HFFc6 (cell line): ENCODE data around the gene ELN. TPM values are rescaled to one million over a fixed set of nuclear protein-coding genes. Genes with fewer than 3 reads are reported as not detected.

Experiments used
- DNase-seq: peaks from one replicate; pipeline ENCODE4 v3.0.0-alpha.2; 2018
- H3K27ac Mint-ChIP-seq: 2 replicates; pipeline ENCODE4 v1.8.0; 2020; ENCODE audit warnings: mild to moderate bottlenecking, mixed read lengths
- H3K27me3 Mint-ChIP-seq: 2 replicates; pipeline ENCODE4 v1.8.0; 2021; ENCODE audit warnings: mild to moderate bottlenecking, moderate library complexity, mixed read lengths; ENCODE audit not compliant: insufficient read depth
- H3K36me3 Mint-ChIP-seq: 2 replicates; pipeline ENCODE4 v1.8.0; 2021; ENCODE audit warnings: low read depth, mixed read lengths
- H3K4me1 Mint-ChIP-seq: 2 replicates; pipeline ENCODE4 v1.8.0; 2020; ENCODE audit warnings: low read depth, mixed read lengths
- H3K4me3 Mint-ChIP-seq: 2 replicates; pipeline ENCODE4 v1.8.0; 2020; ENCODE audit warnings: mild to moderate bottlenecking, moderate library complexity, mixed read lengths
- H3K9me3 Mint-ChIP-seq: 2 replicates; pipeline ENCODE4 v1.8.0; 2020; ENCODE audit warnings: mild to moderate bottlenecking, mixed read lengths
- total RNA-seq, 6 experiments: library from RNA; stranded (reverse); fragmentation: NEBNext Ultra II Directional; extraction: Animal tissue kit (Norgen Biotek cat#: 25700); gene quantifications; 2 replicates in 1 of 6; 3 replicates in 5 of 6; pipeline ENCODE4 v1.2.3, GENCODE V29; 2021
- TF ChIP-seq, protein P1 (sequence below): fragments of 200-600 bp; sonication (generic); IDR thresholded peaks from 2 replicates; pipeline ENCODE4 v1.5.0; 2021; ENCODE audit warnings: antibody characterized with exemption, mild to moderate bottlenecking

Gene ELN
- total RNA-seq, 6 experiments from 2014 or later, result 4.7 to 25.8 (median 19.1) TPM

DNA sequence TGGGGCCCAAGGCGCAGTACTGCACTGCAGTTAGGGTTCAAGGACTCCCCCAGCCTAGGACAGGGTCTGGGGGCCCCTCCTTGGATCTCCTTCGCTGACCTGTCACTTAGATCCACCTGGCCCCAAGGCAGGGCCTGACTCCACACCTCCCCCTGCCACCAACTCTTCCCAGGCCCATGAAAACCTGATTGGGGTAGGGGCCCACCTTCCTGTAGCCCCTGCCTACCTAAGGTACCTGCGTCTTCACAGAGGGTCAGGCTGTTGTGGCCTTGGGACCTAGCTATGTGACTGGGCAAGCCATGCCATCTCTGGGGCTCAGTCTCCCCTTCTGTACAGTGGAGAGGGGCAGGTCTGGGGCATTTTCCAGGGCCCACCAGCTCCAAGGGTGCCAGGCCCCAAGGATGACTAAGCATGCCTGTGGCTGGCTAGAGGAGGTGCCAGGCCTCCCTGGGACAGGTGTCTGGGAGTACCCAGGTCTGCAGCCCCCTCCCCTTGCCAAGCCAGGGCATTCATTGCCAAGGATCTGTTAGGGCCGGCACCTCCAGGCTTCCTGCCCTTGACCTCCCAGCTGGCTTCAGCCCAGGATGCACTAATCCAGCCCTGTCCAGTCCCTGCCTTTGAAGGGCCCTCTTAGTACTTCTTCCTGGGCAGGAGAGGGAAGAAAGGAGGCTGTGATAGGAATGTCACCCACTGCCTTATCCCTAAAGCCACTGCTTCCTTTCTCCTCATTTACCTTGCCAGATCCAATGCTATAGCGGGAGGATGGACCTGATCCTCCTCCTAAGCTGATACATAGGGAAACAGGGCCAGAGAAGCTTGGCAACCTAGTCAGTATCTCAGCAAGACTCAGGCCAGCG lies 57.0 kb downstream of the ELN start:
- TF ChIP-seq, protein P1, sequence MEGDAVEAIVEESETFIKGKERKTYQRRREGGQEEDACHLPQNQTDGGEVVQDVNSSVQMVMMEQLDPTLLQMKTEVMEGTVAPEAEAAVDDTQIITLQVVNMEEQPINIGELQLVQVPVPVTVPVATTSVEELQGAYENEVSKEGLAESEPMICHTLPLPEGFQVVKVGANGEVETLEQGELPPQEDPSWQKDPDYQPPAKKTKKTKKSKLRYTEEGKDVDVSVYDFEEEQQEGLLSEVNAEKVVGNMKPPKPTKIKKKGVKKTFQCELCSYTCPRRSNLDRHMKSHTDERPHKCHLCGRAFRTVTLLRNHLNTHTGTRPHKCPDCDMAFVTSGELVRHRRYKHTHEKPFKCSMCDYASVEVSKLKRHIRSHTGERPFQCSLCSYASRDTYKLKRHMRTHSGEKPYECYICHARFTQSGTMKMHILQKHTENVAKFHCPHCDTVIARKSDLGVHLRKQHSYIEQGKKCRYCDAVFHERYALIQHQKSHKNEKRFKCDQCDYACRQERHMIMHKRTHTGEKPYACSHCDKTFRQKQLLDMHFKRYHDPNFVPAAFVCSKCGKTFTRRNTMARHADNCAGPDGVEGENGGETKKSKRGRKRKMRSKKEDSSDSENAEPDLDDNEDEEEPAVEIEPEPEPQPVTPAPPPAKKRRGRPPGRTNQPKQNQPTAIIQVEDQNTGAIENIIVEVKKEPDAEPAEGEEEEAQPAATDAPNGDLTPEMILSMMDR, result no peak
- peaks cover 11% of the 10 kb centered on the region for H3K4me1 Mint-ChIP-seq
- peaks cover 30% of the 10 kb centered on the region for H3K36me3 Mint-ChIP-seq
- no peaks in the 10 kb centered on the region; the same call in 1 of the 2 replicates for H3K27me3 Mint-ChIP-seq
- H3K9me3 Mint-ChIP-seq, result no peaks in the 10 kb centered on the region
- H3K4me3 Mint-ChIP-seq, result peak overlapping the region; percentile 92
- no peak for DNase-seq
- H3K27ac Mint-ChIP-seq, result peak overlapping the region; percentile 88

DNA sequence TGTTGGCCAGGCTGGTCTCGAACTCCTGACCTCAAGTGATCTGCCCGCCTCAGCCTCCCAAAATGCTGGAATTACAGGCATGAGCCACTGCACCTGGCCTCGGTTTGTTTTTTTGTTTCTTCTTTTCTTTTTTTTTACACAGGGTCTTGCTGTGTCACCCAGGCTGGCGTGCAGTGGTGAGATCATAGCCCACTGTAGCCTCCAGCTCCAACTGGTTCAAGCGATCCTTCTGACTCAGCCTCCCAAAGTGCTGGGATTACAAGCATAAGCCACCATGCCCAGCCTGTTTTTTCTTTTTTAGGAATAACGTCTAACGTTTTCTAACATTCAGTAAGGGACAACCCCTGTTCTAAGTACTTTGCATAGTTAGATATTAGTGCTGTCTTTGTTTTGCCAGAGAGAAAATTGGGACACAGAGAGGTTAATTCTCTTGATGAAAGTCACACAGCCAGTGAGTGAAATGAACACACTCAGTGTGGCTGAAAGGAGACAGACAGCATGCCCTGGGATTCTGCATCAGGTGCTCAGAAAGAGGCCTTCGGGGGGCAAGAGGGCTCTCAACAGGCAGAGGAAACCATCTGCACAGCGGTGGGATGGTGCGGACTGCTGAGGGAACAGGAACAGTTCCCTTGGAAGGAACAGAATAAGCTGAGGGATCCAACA lies 59.9 kb downstream of the ELN start:
- DNase-seq, result no peak
- H3K27ac Mint-ChIP-seq, result no peak overlapping the region
- no peaks in the 10 kb centered on the region for H3K9me3 Mint-ChIP-seq
- H3K4me1 Mint-ChIP-seq, result peaks cover 16% of the 10 kb centered on the region; the same call in 1 of the 2 replicates
- H3K36me3 Mint-ChIP-seq, result peaks cover 30% of the 10 kb centered on the region
- TF ChIP-seq, protein P1, result no peak
- no peak overlapping the region for H3K4me3 Mint-ChIP-seq
- H3K27me3 Mint-ChIP-seq, result no peaks in the 10 kb centered on the region; the same call in 1 of the 2 replicates

GRCh38 chr7:74092321-74092963 lies 64.5 kb downstream of the ELN start:
- Mint-ChIP-seq H3K4me1 (peaks cover 19% of the 10 kb centered on the region), H3K27me3 (peaks cover 2% of the 10 kb centered on the region; the same call in 1 of the 2 replicates), H3K36me3 (peaks cover 19% of the 10 kb centered on the region), H3K9me3 (peaks cover 16% of the 10 kb centered on the region), H3K27ac (peak overlapping the region; percentile 49), H3K4me3 (no peak overlapping the region)
- TF ChIP-seq, protein P1, result no peak
- DNase-seq, result no peak

DNA sequence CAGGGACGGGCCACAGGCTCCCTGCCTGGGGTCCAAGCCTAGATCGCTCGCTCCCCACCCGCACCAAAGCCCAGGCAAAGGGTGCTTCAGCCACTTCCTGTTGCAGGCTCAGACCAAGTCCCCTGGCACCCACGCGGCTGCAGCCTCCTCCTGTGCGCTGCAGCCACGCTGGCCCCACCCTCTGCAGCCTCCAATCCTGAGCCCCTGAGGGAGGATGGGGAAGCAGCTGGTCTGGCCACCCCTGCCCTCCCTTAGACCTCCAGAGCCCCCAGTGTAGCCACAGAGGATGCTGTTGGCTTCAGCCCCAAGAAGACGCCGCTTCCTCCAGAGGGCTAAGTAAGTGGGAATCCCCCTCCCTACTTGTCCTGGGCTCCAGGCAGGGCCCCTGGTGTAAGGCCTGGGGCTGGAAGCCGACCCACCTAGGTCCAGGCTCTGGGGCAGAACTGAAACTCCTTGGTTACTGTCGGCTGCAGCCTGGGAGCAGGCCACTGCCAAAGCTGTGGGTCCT lies 65.0 kb downstream of the ELN start:
- peaks cover 21% of the 10 kb centered on the region for H3K9me3 Mint-ChIP-seq
- peaks cover 25% of the 10 kb centered on the region for H3K4me1 Mint-ChIP-seq

More for the DNA sequence above, 65.0 kb downstream of the ELN start:
- TF ChIP-seq, protein P1, result no peak
- DNase-seq, result no peak
- Mint-ChIP-seq H3K36me3 (peaks cover 21% of the 10 kb centered on the region), H3K27me3 (peaks cover 7% of the 10 kb centered on the region), H3K27ac (peak overlapping the region; percentile 49), H3K4me3 (no peak overlapping the region)
